HFF-Myc (cell line): ENCODE measurements around the gene TNC.

Experiments used
- DNase-seq: peaks from one replicate; pipeline ENCODE4 v3.0.0-alpha.2; 2011; ENCODE audit warnings: low read depth; ENCODE audit errors: extremely low read depth
- H3K4me3 ChIP-seq: replicated peaks from 2 replicates; pipeline ENCODE4 v1.5.1; 2011; ENCODE audit warnings: low read depth, mild to moderate bottlenecking, control low read depth, low read length
- CTCF ChIP-seq: IDR thresholded peaks from 2 replicates; pipeline ENCODE4 v1.5.1; 2012; ENCODE audit warnings: mild to moderate bottlenecking, low read depth, low read length, control low read depth; ENCODE audit errors: missing control alignments

TNC gene

GRCh38 chr9:115117999-115118878, at the start of gene TNC:
Gene TNC, minus strand, starts transcription at chr9:115118157. Its CDS starts 27,139 bp downstream, at chr9:115091018.
- no peak for TF ChIP-seq CTCF
- peak within 1 kb of the TSS; percentile 55 for H3K4me3 ChIP-seq
- peak; percentile 84 for DNase-seq

- no peak overlapping the region for H3K4me3 ChIP-seq
- peak; percentile 49 for DNase-seq
- TF ChIP-seq CTCF: no peak
Observed at GRCh38 chr9:115167175-115167574, 49.2 kb upstream of the TNC start.

GRCh38 chr9:115165233-115165632, 47.3 kb upstream of the TNC start:
- DNase-seq: no peak
- no peak for TF ChIP-seq CTCF
- H3K4me3 ChIP-seq: no peak overlapping the region

DNA sequence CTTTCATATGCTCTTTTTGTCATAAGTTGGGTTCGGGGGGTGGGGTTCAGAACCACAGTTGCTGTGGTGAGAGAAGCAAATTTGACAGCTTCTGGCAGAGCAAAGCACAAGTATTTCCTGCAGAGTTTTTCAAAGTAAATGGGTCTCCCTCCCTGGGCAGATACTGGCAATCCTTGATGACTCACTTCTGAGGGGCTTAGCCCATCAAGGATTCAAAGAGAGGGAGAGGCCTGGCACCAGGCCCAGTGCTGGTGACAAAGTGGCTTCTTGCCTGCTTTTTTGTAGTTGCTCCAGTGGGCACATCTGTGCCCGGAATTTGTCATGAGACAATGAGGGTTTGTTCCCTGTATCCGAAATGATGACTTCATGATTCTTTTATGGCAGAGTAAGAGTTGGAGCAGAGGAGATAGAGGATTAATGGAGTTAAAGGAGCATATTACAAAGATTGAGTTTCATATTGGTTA, 46.6 kb upstream of the TNC start:
- no peak for TF ChIP-seq CTCF
- no peak overlapping the region for H3K4me3 ChIP-seq
- peak; percentile 57 for DNase-seq

- DNase-seq: no peak
- TF ChIP-seq CTCF: no peak
- no peak overlapping the region for H3K4me3 ChIP-seq
Observed at GRCh38 chr9:115162946-115163345, 45.0 kb upstream of the TNC start.

- TF ChIP-seq CTCF: no peak
- H3K4me3 ChIP-seq: no peak overlapping the region
- no peak for DNase-seq
Observed at GRCh38 chr9:115161446-115161845, 43.5 kb upstream of the TNC start.
